Fibroblast of mammary gland (primary cell): ENCODE measurements around the gene MRPS11.

Experiments
- DNase-seq: peaks from one replicate; pipeline ENCODE4 v3.0.0-alpha.2; 2010; ENCODE audit warnings: low read depth
- H3K4me3 ChIP-seq: 2 replicates; pipeline ENCODE4 v1.5.1; 2011; ENCODE audit warnings: low read depth, mild to moderate bottlenecking, low read length, moderate library complexity; ENCODE audit not compliant: control insufficient read depth
- CTCF ChIP-seq: conservative IDR thresholded peaks from 2 replicates; pipeline ENCODE4 v1.5.1; 2011; ENCODE audit warnings: low read depth, low read length, inconsistent platforms; ENCODE audit not compliant: control insufficient read depth, insufficient read depth

MRPS11 gene

GRCh38 chr15:88489321-88489720 is 21.8 kb downstream of the MRPS11 start:
- DNase-seq: no peak
- TF ChIP-seq CTCF: no peak
- H3K4me3 ChIP-seq: no peak overlapping the region

DNA sequence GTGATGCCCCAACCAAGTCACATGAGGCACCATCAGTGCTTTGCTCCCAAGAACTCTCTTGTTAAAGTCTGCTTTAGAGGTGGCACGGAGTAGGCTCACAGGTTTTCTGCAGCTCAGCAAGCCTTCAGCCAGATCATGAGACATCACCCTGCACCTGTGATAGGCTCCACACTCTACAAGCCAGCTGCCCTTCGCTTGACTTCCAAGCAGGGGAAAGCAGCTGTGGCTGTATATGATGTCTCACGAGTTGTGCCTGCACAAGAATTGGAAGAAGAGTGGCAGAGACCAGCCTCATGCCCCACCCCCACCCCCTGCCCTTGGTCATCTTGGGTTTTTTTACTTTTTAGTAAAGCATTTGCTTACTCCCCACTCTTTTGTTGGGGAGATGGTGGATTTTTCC is 22.5 kb downstream of the MRPS11 start:
- DNase-seq: no peak
- no peak overlapping the region for H3K4me3 ChIP-seq
- no peak for TF ChIP-seq CTCF

- no peak overlapping the region for H3K4me3 ChIP-seq
- no peak for DNase-seq
- no peak for TF ChIP-seq CTCF
Measured at GRCh38 chr15:88491158-88491557, 23.6 kb downstream of the MRPS11 start.

DNA sequence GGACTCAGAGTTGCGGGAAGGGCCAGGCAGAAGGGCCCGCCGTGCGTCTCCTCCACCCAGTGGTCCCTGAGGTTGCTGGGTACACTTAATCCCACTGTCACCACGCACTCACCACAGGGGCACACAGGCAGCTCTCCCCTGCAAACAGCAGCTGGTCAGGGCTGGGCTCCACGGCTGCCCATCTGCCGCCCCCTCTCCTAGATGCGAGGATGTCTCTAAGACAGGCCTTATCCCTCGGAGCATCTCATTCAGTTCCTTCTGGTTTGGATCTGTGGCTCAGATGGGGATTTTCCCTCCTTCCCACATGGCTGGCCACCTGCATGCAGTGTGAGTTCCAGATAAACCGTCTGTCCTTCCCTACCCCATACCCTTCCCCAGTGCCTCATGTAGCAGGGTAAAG is 26.3 kb downstream of the MRPS11 start:
- no peak for DNase-seq
- H3K4me3 ChIP-seq: no peak overlapping the region
- no peak for TF ChIP-seq CTCF

DNA sequence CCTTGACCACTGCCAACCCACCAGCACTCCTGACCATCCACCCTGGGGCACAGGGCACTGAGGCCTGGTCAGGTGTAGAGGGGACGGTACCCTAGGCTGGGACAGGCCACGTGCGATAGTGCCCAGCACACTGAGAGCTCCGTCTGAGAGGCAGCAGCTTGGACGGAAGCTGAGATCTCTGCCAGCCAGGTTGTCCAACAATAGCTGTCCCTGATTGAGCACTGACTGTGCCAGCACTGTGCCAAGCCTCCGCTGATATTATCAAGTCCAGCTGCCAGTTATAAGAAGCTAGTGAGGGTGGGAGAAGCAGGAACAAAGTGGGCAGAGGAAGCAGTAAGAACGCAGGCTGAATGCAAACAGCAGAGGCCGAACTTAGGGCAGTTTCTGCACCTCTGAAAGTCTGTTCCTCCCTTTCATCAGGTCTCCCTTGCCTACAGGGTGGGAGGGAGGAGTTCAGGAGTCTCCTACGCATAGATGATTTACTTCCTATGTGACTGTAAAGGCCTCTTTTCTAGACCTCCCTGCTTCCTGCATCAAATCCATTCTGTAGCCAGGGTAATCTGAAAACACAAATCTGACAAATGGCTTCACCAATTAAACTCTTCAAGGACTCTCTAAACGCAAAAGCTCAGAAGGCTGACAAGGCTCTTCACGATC is 29.7 kb downstream of the MRPS11 start:
- DNase-seq: no peak
- no peak overlapping the region for H3K4me3 ChIP-seq
- TF ChIP-seq CTCF: no peak

DNA sequence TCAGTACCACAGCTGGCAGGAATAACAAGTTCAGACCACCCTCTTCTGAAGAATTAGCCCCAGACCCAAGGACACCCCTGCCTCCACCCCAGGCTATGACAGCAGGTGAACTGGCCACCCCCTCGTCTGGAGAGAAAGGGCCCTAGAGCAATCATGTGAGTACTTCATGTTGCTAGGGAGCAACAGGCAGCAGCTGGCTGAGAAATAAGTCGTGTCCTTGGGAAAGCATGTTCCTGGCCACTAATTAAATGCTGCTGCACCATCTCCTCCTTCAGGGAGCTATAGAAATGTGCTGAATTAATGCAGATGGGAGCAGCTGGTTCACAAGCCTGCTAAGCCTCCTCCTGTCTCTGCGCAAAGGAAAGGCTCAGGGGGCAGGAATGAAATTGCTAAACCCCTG is 31.5 kb downstream of the MRPS11 start:
- no peak for DNase-seq
- TF ChIP-seq CTCF: no peak
- no peak overlapping the region for H3K4me3 ChIP-seq

GRCh38 chr15:88504445-88504844 is 36.9 kb downstream of the MRPS11 start:
- no peak overlapping the region for H3K4me3 ChIP-seq
- no peak for DNase-seq
- no peak for TF ChIP-seq CTCF
